Activated naive CD8-positive, alpha-beta T cell treated with anti-CD3 and anti-CD28 coated beads, Interleukin-2, amount 50 U/mL, for 16 hours (primary cell): ENCODE measurements around the gene SUMF2.
"Not testable (repeated sequence)": the region's sequence is repeated elsewhere in the genome, so short reads cannot be mapped to it uniquely, and the experiment has no call there.

Experiments used
- DNase-seq: peaks from one replicate; pipeline ENCODE4 v3.0.0-alpha.2; 2020; ENCODE audit warnings: low read depth, low spot score

The SUMF2 gene

DNA sequence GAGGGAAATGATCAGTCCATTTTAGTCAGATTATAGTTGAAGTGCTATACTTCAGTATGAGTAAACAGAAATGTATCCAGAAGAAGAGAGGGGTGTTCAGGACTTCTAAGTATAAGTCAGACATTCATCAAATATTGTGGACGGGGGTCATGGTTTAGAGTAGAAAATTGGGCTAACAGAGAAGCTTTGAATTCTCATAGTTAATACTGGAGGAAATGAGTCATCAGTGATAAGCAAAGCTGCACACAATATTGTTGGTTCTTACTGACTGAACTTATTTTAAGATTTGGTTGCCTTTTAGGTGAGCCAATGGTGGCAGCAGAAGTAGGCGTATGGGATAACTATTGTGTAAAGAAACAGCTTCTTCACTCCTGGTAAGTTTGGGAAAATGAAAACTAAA lies 1.7 kb upstream of the SUMF2 start:
- no peak for DNase-seq

DNA sequence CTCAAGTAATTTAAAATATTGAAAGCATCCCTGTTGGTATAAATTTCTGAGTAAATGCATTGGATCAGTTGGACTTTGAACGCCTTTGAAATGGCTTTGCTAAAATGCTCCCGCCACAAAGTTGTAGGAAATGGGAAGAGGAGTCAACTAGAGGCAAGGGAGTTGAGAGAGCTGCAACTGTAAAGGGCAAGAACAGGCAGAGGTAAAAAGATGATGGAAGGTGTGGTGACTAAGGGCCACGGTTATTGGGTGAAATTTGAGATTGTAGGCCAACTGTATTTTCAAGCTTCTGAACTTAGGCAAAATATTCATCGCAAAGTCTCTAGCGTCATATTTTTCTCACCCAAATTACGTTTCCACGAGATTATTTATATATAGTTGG lies 595 bp upstream of the SUMF2 start:
- no peak for DNase-seq

DNA sequence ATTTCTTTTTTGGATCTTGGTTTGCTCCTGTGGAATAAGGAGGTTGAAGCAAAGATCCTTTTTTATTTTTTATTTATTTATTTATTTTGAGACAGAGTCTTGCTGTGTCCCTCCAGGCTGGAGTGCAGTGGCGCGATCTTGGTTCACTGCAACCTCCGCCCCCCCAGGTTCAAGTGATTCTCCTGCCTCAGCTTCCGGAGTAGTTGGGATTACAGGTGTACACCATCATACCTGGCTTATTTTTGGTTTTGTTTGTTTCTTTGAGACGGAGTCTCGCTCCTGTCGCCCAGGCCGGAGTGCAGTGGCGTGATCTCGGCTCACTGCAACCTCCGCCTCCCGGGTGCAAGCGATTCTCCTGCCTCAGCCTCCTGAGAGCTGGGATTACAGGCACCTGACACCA lies 2.3 kb downstream of the SUMF2 start:
- not testable (repeated sequence) for DNase-seq

DNA sequence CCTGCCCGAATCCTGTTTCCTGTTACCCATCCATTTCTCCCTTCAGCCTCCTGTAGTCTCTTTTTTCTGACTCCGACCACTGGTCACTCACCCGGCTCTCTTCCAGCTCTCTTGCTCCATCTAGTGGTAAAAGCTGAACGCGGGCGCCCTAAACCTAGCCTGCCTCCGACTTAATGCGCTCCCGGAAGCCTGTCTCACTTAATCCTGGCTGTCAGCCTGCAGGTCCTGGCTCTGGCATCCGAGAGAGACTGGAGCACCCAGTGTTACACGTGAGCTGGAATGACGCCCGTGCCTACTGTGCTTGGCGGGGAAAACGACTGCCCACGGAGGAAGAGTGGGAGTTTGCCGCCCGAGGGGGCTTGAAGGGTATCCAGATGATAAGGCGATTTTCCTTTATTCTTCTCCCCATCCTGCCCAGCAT lies 10.3 kb downstream of the SUMF2 start:
- peak; percentile 32 for DNase-seq

GRCh38 chr7:56077681-56078080 lies 13.6 kb downstream of the SUMF2 start:
- DNase-seq, result no peak

DNA sequence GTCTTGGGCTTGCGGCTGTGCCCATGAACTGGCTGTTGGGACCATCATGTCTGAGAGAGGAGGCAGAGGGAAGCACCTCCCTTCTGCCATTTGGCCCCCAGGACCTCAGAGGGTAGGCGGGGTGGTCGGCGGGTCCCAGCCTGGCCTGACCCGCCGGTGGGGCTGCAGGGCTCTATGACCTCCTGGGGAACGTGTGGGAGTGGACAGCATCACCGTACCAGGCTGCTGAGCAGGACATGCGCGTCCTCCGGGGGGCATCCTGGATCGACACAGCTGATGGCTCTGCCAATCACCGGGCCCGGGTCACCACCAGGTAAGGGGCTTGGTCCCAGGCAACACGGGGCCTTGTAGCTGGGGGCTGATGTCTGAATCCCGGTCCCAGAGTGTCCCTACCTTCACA lies 14.1 kb downstream of the SUMF2 start:
- DNase-seq, result no peak

DNA sequence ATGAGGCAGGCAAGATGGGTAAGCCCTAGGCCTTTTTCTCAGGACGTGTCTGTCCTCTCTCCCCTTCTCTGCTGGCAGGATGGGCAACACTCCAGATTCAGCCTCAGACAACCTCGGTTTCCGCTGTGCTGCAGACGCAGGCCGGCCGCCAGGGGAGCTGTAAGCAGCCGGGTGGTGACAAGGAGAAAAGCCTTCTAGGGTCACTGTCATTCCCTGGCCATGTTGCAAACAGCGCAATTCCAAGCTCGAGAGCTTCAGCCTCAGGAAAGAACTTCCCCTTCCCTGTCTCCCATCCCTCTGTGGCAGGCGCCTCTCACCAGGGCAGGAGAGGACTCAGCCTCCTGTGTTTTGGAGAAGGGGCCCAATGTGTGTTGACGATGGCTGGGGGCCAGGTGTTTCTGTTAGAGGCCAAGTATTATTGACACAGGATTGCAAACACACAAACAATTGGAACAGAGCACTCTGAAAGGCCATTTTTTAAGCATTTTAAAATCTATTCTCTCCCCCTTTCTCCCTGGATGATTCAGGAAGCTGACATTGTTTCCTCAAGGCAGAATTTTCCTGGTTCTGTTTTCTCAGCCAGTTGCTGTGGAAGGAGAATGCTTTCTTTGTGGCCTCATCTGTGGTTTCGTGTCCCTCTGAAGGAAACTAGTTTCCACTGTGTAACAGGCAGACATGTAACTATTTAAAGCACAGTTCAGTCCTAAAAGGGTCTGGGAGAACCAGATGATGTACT lies 15.5 kb downstream of the SUMF2 start:
- no peak for DNase-seq

- DNase-seq, result not testable (repeated sequence)
These were observed 16.8 kb downstream of the SUMF2 start for GRCh38 chr7:56080726-56081435.

DNA sequence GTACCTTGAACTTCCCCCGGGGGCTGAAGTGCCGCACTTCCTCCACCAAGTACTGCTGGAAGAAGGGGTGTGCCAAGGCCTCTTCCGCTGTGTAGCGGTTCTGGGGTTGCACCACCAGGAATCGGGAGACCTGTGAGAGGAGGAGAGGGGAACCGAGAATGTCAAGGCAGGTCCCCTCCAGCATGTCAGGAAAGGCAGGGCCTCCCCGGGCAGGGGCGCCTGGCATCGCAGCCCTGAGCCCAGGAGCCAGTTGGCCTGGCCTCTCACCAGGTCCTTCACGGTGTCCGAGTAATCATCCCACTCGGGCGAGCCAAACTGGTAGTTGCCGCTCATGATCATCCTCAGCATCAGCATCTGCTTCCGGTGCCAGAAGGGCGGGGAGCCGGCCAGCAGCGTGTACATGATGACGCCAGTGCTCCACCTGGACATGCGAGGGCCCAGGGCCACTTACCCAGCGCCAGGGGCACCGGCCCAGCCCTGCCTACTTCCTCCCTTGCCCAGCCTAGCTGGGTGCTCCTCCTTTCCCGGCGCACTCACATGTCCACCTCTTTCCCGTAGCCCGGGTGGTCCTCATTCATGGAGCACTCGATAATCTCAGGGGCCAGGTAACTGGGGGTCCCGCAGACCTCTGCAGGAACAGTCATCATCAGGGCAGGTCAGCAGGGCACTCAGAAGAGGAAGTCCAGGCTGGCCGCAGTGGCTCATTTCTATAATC lies 17.7 kb downstream of the SUMF2 start:
- DNase-seq, result no peak

GRCh38 chr7:56083150-56083785 lies 19.2 kb downstream of the SUMF2 start:
- DNase-seq, result no peak

GRCh38 chr7:56086761-56087160 lies 22.7 kb downstream of the SUMF2 start:
- no peak for DNase-seq

GRCh38 chr7:56087445-56087844 lies 23.4 kb downstream of the SUMF2 start:
- DNase-seq, result no peak

DNA sequence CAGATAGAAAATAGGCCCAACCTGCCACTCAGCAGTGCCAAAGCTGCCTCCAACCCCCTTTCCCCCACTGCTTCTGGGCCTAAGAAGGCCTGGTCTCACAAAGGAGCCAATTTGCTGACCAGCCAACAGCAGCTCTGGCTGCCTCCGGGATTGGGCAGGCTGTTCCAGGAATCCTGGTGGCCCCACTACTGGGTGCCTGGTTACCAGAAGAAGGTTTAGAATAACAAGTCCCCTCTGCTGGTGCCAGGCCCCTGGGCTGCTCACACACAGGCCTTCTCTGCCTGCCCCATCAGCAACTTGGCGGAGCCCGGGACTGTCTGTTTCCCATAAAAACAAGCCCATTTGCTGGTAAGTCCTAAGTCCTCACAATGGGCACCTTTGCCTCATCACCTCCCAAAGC lies 27.5 kb downstream of the SUMF2 start:
- DNase-seq, result no peak

- DNase-seq, result not testable (repeated sequence)
These were observed 28.3 kb downstream of the SUMF2 start for GRCh38 chr7:56092388-56092787.

- DNase-seq, result no peak
These were observed 28.9 kb downstream of the SUMF2 start, which contains the start of gene PHKG1 for GRCh38 chr7:56092789-56093531. TSS of gene PHKG1 (minus strand) at chr7:56092952. CDS start at chr7:56088941, 4,011 bp downstream.

GRCh38 chr7:56097700-56098099 lies 33.6 kb downstream of the SUMF2 start:
- no peak for DNase-seq

DNA sequence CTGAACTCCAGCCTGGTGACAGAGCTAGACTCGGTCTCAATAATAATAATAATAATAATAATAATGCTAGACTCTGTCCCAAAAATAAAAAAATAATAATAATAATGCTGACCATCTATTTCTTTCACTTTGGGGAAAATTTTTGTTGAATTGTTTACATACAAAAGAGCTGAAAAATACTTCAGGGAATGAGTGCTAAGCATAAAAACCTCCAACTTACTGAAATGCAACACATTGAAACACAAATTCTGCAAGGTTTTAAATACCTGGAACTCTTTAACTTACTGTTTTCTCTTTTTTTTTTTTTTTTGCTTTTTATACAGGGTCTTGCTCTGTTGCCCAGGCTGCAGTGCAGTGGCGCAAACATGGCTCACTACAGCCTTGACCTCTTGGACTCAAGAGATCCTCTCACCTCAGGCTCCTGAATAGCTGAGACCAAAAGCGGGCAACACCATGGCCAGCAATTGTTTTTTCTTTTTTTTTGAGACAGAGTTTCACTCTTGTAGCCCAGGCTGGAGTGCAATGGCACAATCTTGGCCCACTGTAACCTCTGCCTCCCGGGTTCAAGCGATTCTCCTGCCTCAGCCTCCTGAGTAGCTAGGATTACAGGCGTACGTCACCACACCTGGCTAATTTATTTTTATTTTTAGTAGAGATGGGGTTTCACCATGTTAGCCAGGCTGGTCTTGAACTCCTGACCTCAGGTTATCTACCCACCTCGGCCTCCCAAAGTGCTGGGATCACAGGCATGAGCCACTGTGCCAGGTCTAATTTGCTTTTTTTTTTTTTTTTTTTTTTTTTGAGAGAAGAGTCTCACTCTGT lies 34.3 kb downstream of the SUMF2 start:
- not testable (repeated sequence) for DNase-seq

GRCh38 chr7:56099653-56100052 lies 35.6 kb downstream of the SUMF2 start:
- DNase-seq, result no peak

DNA sequence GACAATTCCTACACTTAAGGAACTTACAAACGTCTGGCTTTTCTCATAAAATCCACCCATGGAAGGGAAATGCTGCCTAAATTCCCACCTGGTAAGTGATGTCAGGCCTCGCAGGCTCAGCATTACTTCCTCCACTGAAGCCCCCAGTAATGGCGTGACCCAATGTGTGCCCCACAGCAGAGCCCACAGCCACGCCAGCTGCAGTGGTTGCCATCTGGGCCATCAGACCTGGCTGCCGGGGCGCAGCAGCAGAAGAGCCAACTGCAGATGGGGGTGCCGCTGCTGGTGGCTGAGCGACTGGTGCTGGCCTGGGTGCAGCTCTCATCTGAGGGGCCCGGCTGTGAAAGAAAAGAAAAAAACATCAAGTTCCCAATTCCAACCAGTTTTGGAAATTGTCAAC lies 40.1 kb downstream of the SUMF2 start:
- not testable (repeated sequence) for DNase-seq

DNA sequence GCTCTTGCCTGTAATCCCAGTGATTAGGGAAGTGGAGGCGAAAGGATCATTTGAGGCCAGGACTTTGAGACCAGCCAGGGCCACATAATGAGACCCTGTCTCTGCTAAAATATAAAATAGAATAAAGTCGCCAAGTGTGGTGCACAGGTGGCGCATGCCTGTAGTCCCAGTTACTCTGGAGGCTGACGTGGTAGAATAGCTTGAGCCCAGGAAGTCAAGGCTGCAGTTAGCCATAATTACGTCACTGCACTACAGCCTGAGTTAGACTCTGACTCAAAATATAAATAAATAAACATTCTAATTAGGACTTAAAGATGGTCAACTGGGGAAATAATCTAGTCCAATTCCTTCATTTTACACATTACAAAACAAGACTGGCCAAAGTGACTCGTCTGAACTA lies 41.4 kb downstream of the SUMF2 start:
- DNase-seq, result no peak
